IPS-11a (cell line): ENCODE results near the gene CENATAC.
"Not testable (repeated sequence)": the region's sequence is repeated elsewhere in the genome, so short reads cannot be mapped to it uniquely, and the experiment has no call there.

Experiments
- H3K4me3 ChIP-seq: one replicate; pipeline ENCODE4 v1.5.1; 2013; ENCODE audit warnings: low read depth, low read length, control low read depth

Gene CENATAC

GRCh38 chr11:119025978-119026766 is 28.2 kb downstream of the CENATAC start:
- no peak overlapping the region for H3K4me3 ChIP-seq

- H3K4me3 ChIP-seq: no peak overlapping the region
These were observed 29.0 kb downstream of the CENATAC start for GRCh38 chr11:119026970-119027369.

GRCh38 chr11:119027561-119028345 is 29.8 kb downstream of the CENATAC start:
- H3K4me3 ChIP-seq: no peak overlapping the region

- no peak overlapping the region for H3K4me3 ChIP-seq
These were observed 30.6 kb downstream of the CENATAC start for GRCh38 chr11:119028346-119029068.

- no peak overlapping the region for H3K4me3 ChIP-seq
These were observed 31.1 kb downstream of the CENATAC start for GRCh38 chr11:119029069-119029339.

GRCh38 chr11:119029340-119030028 is 31.5 kb downstream of the CENATAC start:
- peak overlapping the region; percentile 91 for H3K4me3 ChIP-seq

- peak overlapping the region; percentile 91 for H3K4me3 ChIP-seq
These were observed 32.0 kb downstream of the CENATAC start for GRCh38 chr11:119030029-119030328.

- H3K4me3 ChIP-seq: peak within 1 kb of the TSS; percentile 91
These were observed 32.5 kb downstream of the CENATAC start, which contains the start of gene SLC37A4 for GRCh38 chr11:119030329-119031047. TSS of gene SLC37A4 (minus strand) at chr11:119030877.

- no peak overlapping the region for H3K4me3 ChIP-seq
These were observed 34.0 kb downstream of the CENATAC start for GRCh38 chr11:119031912-119032280.

- not testable (repeated sequence) for H3K4me3 ChIP-seq
These were observed 35.5 kb downstream of the CENATAC start for GRCh38 chr11:119033421-119033820.

GRCh38 chr11:119034813-119035212 is 36.9 kb downstream of the CENATAC start:
- H3K4me3 ChIP-seq: no peak overlapping the region

GRCh38 chr11:119038884-119039283 is 40.9 kb downstream of the CENATAC start:
- no peak overlapping the region for H3K4me3 ChIP-seq

- H3K4me3 ChIP-seq: not testable (repeated sequence)
These were observed 41.5 kb downstream of the CENATAC start for GRCh38 chr11:119039471-119039870.

GRCh38 chr11:119041821-119042514 is 44.0 kb downstream of the CENATAC start:
- H3K4me3 ChIP-seq: no peak overlapping the region

GRCh38 chr11:119042927-119043326 is 45.0 kb downstream of the CENATAC start:
- H3K4me3 ChIP-seq: no peak overlapping the region

GRCh38 chr11:119044708-119045107 is 46.8 kb downstream of the CENATAC start:
- H3K4me3 ChIP-seq: no peak overlapping the region

GRCh38 chr11:119046489-119046888 is 48.6 kb downstream of the CENATAC start:
- no peak overlapping the region for H3K4me3 ChIP-seq

- no peak overlapping the region for H3K4me3 ChIP-seq
These were observed 49.3 kb downstream of the CENATAC start for GRCh38 chr11:119047205-119047604.

- H3K4me3 ChIP-seq: no peak overlapping the region
These were observed 50.7 kb downstream of the CENATAC start for GRCh38 chr11:119048644-119049043.

- no peak overlapping the region for H3K4me3 ChIP-seq
These were observed 51.1 kb downstream of the CENATAC start for GRCh38 chr11:119049081-119049480.
